Measurements from ENCODE around the gene ATL2.
"Not testable (repeated sequence)": the region's sequence is repeated elsewhere in the genome, so short reads cannot be mapped to it uniquely, and the experiment has no call there.

DNA sequence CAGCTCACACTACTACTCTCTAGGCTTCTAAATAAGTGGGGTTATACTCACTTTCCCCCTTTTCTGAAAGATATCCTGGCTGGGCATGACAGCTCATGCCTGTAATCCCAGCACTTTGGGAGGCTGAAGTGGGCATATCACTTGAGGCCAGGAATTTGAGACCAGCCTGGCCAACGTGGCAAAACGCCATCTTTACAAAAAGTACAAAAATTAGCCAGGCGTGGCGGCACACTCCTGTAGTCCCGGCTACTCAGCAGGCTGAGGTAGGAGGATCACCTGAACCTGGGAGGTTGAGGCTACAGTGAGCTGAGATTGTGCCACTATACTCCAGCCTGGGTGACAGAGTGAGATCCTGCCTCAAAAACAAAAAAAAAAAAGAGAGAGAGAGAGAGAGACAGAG is 57.8 kb downstream of the ATL2 start:
- TF ChIP-seq, protein P1, sequence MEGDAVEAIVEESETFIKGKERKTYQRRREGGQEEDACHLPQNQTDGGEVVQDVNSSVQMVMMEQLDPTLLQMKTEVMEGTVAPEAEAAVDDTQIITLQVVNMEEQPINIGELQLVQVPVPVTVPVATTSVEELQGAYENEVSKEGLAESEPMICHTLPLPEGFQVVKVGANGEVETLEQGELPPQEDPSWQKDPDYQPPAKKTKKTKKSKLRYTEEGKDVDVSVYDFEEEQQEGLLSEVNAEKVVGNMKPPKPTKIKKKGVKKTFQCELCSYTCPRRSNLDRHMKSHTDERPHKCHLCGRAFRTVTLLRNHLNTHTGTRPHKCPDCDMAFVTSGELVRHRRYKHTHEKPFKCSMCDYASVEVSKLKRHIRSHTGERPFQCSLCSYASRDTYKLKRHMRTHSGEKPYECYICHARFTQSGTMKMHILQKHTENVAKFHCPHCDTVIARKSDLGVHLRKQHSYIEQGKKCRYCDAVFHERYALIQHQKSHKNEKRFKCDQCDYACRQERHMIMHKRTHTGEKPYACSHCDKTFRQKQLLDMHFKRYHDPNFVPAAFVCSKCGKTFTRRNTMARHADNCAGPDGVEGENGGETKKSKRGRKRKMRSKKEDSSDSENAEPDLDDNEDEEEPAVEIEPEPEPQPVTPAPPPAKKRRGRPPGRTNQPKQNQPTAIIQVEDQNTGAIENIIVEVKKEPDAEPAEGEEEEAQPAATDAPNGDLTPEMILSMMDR (IDR thresholded peaks at IDR 0.05): not testable (repeated sequence)
- not testable (repeated sequence) for TF ChIP-seq POLR2A (IDR thresholded peaks at IDR 0.05)
